ENCODE measurements around the gene SDHAF1. TPM values are rescaled to one million over a fixed set of nuclear protein-coding genes. Genes with fewer than 3 reads are reported as not detected.
A peak's percentile ranks its signal among the peaks of the same experiment; 100 is the strongest.

Gene SDHAF1
- total RNA-seq, 1 experiment from 2014 or later = 28.1 TPM

- ChIA-PET POLR2A (interaction anchor here (0.6 to 1.1 kb wide), 8 partner anchors 8 to 73 kb away, joined by 3 to 15 read pairs (median 4); partner anchors contain the start of genes ALKBH6, POLR2I, SYNE4 and TBCB), CTCF (interaction anchor here (0.6 to 1.2 kb wide), 6 partner anchors 9 to 1036 kb away, joined by 3 to 9 read pairs (median 4); partner anchors contain the start of gene SYNE4)
- Histone ChIP-seq H3K27me3 (replicated peaks; ENCODE audit: control insufficient read depth, insufficient read depth, low read length) (no peaks in the 10 kb centered on the region), H3K4me1 (peaks cover 22% of the 10 kb centered on the region), H3K36me3 (ENCODE audit: control insufficient read depth, insufficient read depth, low read length) (no peaks in the 10 kb centered on the region), H3K4me3 (ENCODE audit: low read depth, low read length) (no peak overlapping the region), H3K9me3 (no peaks in the 10 kb centered on the region)
- Mint-ChIP-seq H3K9me3 (ENCODE audit: unreplicated experiment) (no peaks in the 10 kb centered on the region), H3K4me1 (ENCODE audit: low read depth, unreplicated experiment) (peaks cover 29% of the 10 kb centered on the region), H3K27ac (ENCODE audit: unreplicated experiment) (peak overlapping the region; percentile 91), H3K27me3 (ENCODE audit: insufficient read depth, unreplicated experiment) (no peaks in the 10 kb centered on the region), H3K4me3 (ENCODE audit: unreplicated experiment) (peak overlapping the region; percentile 35), H3K36me3 (ENCODE audit: insufficient read depth, unreplicated experiment) (peaks cover 35% of the 10 kb centered on the region)
- DNase-seq = peak; percentile 75 to 81
- intact Hi-C loops (cut with micrococcal nuclease; ENCODE audit: unreplicated experiment) = loop anchor here (1.0 kb wide), 1 partner anchor 12 kb away; the partner anchor contains the start of genes THAP8 and WDR62
- TF ChIP-seq CTCF (IDR thresholded peaks at IDR 0.05; ENCODE audit: insufficient read depth in 1 of 2, low read depth in 1 of 2, low read length in 1 of 2, severe bottlenecking in 1 of 2, unreplicated experiment in 1 of 2) = no peak
- no TSS peak for BruUV-seq (replicated peaks)
Observed at GRCh38 chr19:36041831-36042230, 46.8 kb downstream of the SDHAF1 start.

- H3K9me3 ChIP-seq = no peaks in the 10 kb centered on the region
- H3K27ac Mint-ChIP-seq (ENCODE audit: unreplicated experiment) = no peak overlapping the region
- no peaks in the 10 kb centered on the region for H3K36me3 ChIP-seq (ENCODE audit: control insufficient read depth, insufficient read depth, low read length)
- H3K36me3 Mint-ChIP-seq (ENCODE audit: insufficient read depth, unreplicated experiment) = peaks cover 29% of the 10 kb centered on the region
- intact Hi-C loops (cut with micrococcal nuclease; ENCODE audit: unreplicated experiment) = no loop called here
- ChIA-PET CTCF (no interaction called here), POLR2A (no interaction called here)
- H3K27me3 ChIP-seq (replicated peaks; ENCODE audit: control insufficient read depth, insufficient read depth, low read length) = no peaks in the 10 kb centered on the region
- BruUV-seq (replicated peaks) = no TSS peak
- no peak for DNase-seq
- no peak overlapping the region for H3K4me3 Mint-ChIP-seq (ENCODE audit: unreplicated experiment)
- H3K4me1 ChIP-seq = peaks cover 22% of the 10 kb centered on the region
- peaks cover 29% of the 10 kb centered on the region for H3K4me1 Mint-ChIP-seq (ENCODE audit: low read depth, unreplicated experiment)
- H3K27me3 Mint-ChIP-seq (ENCODE audit: insufficient read depth, unreplicated experiment) = no peaks in the 10 kb centered on the region
- H3K9me3 Mint-ChIP-seq (ENCODE audit: unreplicated experiment) = no peaks in the 10 kb centered on the region
- TF ChIP-seq CTCF (IDR thresholded peaks at IDR 0.05; ENCODE audit: insufficient read depth in 1 of 2, low read depth in 1 of 2, low read length in 1 of 2, severe bottlenecking in 1 of 2, unreplicated experiment in 1 of 2) = no peak
- H3K4me3 ChIP-seq (ENCODE audit: low read depth, low read length) = no peak overlapping the region
Observed at GRCh38 chr19:36043952-36044351, 49.0 kb downstream of the SDHAF1 start.

Other genes with a start within 250 kb of the SDHAF1 start
- 21.3 and 24.6 TPM in 2 replicates for gene U2AF1L4, start 249.8 kb upstream of the SDHAF1 start, total RNA-seq (2022)
- 70.2 and 70.5 TPM in 2 replicates for gene PSENEN, start 249.5 kb upstream of the SDHAF1 start, total RNA-seq (2022)
- 8.1 and 10.2 TPM in 2 replicates for gene LIN37, start 246.6 kb upstream of the SDHAF1 start, total RNA-seq (2022)
- 0.48 and 0.81 TPM in 2 replicates for gene HSPB6, start 238.2 kb upstream of the SDHAF1 start, total RNA-seq (2022)
- gene PROSER3, start 237.0 kb upstream of the SDHAF1 start, total RNA-seq (2022) = 34.6 and 37.0 TPM in 2 replicates
- gene ARHGAP33, start 219.6 kb upstream of the SDHAF1 start, total RNA-seq (2022) = 17.8 and 18.3 TPM in 2 replicates
- gene PRODH2, start 182.3 kb upstream of the SDHAF1 start, total RNA-seq (2022) = 0.28 TPM in 1 of 2 replicates, not detected in the other
- not detected in 2 replicates for gene NPHS1, start 142.7 kb upstream of the SDHAF1 start, total RNA-seq (2022)
- gene KIRREL2, start 138.3 kb upstream of the SDHAF1 start, total RNA-seq (2022) = 0.14 TPM in 1 of 2 replicates, not detected in the other
- 4.6 and 6.5 TPM in 2 replicates for gene APLP1, start 126.6 kb upstream of the SDHAF1 start, total RNA-seq (2022)
- gene NFKBID, start 94.6 kb upstream of the SDHAF1 start, total RNA-seq (2022) = 8.0 and 10.5 TPM in 2 replicates
- gene HCST, start 92.7 kb upstream of the SDHAF1 start, total RNA-seq (2022) = not detected in 2 replicates
- not detected in 2 replicates for gene TYROBP, start 86.9 kb upstream of the SDHAF1 start, total RNA-seq (2022)
- gene LRFN3, start 58.8 kb upstream of the SDHAF1 start, total RNA-seq (2022) = 10.2 and 12.4 TPM in 2 replicates
- 42.5 and 48.5 TPM in 2 replicates for gene SYNE4, start 13.6 kb downstream of the SDHAF1 start, total RNA-seq (2022)
- 29.4 and 30.8 TPM in 2 replicates for gene ALKBH6, start 19.0 kb downstream of the SDHAF1 start, total RNA-seq (2022)
- 1.7 and 2.2 TPM in 2 replicates for gene CLIP3, start 37.7 kb downstream of the SDHAF1 start, total RNA-seq (2022)
- 7.6 and 8.8 TPM in 2 replicates for gene THAP8, start 59.1 kb downstream of the SDHAF1 start, total RNA-seq (2022)
- 30.6 and 32.9 TPM in 2 replicates for gene WDR62, start 59.7 kb downstream of the SDHAF1 start, total RNA-seq (2022)
- not detected in 2 replicates for gene OVOL3, start 116.0 kb downstream of the SDHAF1 start, total RNA-seq (2022)
- gene POLR2I, start 119.7 kb downstream of the SDHAF1 start, total RNA-seq (2022) = 121 and 129 TPM in 2 replicates
- 173 and 191 TPM in 2 replicates for gene TBCB, start 120.3 kb downstream of the SDHAF1 start, total RNA-seq (2022)
- gene CAPNS1, start 144.9 kb downstream of the SDHAF1 start, total RNA-seq (2022) = 480 and 489 TPM in 2 replicates
- gene COX7A1, start 157.3 kb downstream of the SDHAF1 start, total RNA-seq (2022) = not detected in 2 replicates
- 3.8 and 4.1 TPM in 2 replicates for gene ZNF565, start 219.5 kb downstream of the SDHAF1 start, total RNA-seq (2022)
- gene ZNF146, start 219.9 kb downstream of the SDHAF1 start, total RNA-seq (2022) = 76.1 and 76.4 TPM in 2 replicates

Data from Caco-2 (cell line).